ENCODE measurements around the gene PROCA1. TPM values are rescaled to one million over a fixed set of nuclear protein-coding genes. Genes with fewer than 3 reads are reported as not detected.

Gene PROCA1
- total and polyA plus RNA-seq, 2 of the 13 experiments (the other 11 are each of a cell fraction or from before 2014, with no cell fraction given), result 0.73 to 1.5 TPM

DNA sequence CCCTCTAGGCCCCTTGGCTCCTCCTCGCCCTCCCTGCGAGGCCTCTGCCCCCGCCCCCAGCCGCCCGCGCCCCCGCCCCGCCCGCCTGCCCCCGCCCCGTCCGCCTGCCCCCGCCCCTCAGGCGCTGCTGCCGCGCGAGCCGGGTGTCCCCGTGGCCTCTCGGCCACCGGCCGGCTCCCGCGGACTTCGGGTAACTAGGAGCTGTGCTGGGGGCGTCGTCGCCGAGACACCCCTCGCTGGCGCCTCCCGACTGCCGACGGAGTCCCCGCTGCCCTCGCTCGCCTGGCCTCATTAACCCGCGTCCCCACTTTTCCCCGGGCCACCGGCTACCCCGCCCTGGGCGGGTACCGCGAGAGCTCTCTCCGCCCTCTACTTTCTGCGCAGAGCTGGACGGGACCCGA lies 14.5 kb upstream of the PROCA1 start, which contains the start of gene TLCD1 (continued):
- TF ChIP-seq IKZF5 (CRISPR knock-in tag; IDR thresholded peaks at IDR 0.05) (no peak), ZNF772 (CRISPR knock-in tag; IDR thresholded peaks at IDR 0.05) (peak; percentile 1; the same call in 1 of the 2 replicates), ZBTB20 (CRISPR knock-in tag; IDR thresholded peaks at IDR 0.05; ENCODE audit: borderline replicate concordance, low read depth) (peak; percentile 22; the same call in 1 of the 2 replicates), ZSCAN29 (CRISPR knock-in tag; conservative IDR thresholded peaks at IDR 0.05) (no peak), ZNF547 (CRISPR knock-in tag; IDR thresholded peaks at IDR 0.05) (peak; percentile 6; the same call in 1 of the 2 replicates), ARID4A (CRISPR knock-in tag; IDR thresholded peaks at IDR 0.05; ENCODE audit: borderline replicate concordance) (0 out of 2 replicates have a peak, but pooled peaks have one; percentile 7), HNF1B (CRISPR knock-in tag; IDR thresholded peaks at IDR 0.05) (no peak), ZNF790 (CRISPR knock-in tag; IDR thresholded peaks at IDR 0.05; ENCODE audit: borderline replicate concordance) (no peak; the same call in 1 of the 2 replicates), PBX3 (CRISPR knock-in tag; IDR thresholded peaks at IDR 0.05; ENCODE audit: borderline replicate concordance) (0 out of 2 replicates have a peak, but pooled peaks have one; percentile 10), ATF7 (IDR thresholded peaks at IDR 0.05) (no peak), ATF7 (CRISPR knock-in tag; IDR thresholded peaks at IDR 0.05) (no peak), ZNF615 (CRISPR knock-in tag; IDR thresholded peaks at IDR 0.05; ENCODE audit: borderline replicate concordance) (no peak), ARNTL (CRISPR knock-in tag; IDR thresholded peaks at IDR 0.05) (no peak), ZNF143 (CRISPR knock-in tag; IDR thresholded peaks at IDR 0.05) (no peak), CHD2 (IDR thresholded peaks at IDR 0.05; ENCODE audit: low read depth, low read length) (peak; percentile 86), RBFOX2 (IDR thresholded peaks at IDR 0.05; ENCODE audit: low read depth, low read length) (0 out of 2 replicates have a peak, but pooled peaks have one; percentile 36)
- TF ChIP-seq, protein P1, sequence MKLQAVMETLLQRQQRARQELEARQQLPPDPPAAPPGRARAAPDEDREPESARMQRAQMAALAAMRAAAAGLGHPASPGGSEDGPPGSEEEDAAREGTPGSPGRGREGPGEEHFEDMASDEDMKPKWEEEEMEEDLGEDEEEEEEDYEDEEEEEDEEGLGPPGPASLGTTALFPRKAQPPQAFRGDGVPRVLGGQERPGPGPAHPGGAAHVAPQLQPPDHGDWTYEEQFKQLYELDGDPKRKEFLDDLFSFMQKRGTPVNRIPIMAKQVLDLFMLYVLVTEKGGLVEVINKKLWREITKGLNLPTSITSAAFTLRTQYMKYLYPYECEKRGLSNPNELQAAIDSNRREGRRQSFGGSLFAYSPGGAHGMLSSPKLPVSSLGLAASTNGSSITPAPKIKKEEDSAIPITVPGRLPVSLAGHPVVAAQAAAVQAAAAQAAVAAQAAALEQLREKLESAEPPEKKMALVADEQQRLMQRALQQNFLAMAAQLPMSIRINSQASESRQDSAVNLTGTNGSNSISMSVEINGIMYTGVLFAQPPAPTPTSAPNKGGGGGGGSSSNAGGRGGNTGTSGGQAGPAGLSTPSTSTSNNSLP (IDR thresholded peaks at IDR 0.05; ENCODE audit: low read depth, low read length), result no peak
- TF ChIP-seq, protein P2, sequence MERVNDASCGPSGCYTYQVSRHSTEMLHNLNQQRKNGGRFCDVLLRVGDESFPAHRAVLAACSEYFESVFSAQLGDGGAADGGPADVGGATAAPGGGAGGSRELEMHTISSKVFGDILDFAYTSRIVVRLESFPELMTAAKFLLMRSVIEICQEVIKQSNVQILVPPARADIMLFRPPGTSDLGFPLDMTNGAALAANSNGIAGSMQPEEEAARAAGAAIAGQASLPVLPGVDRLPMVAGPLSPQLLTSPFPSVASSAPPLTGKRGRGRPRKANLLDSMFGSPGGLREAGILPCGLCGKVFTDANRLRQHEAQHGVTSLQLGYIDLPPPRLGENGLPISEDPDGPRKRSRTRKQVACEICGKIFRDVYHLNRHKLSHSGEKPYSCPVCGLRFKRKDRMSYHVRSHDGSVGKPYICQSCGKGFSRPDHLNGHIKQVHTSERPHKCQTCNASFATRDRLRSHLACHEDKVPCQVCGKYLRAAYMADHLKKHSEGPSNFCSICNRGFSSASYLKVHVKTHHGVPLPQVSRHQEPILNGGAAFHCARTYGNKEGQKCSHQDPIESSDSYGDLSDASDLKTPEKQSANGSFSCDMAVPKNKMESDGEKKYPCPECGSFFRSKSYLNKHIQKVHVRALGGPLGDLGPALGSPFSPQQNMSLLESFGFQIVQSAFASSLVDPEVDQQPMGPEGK (CRISPR knock-in tag; IDR thresholded peaks at IDR 0.05), result 0 out of 2 replicates have a peak, but pooled peaks have one; percentile 6

All from HepG2 (cell line).